Natural killer cell (primary cell): ENCODE results near the gene PKN2. TPM values are rescaled to one million over a fixed set of nuclear protein-coding genes. Genes with fewer than 3 reads are reported as not detected.

Experiments used
- ATAC-seq, 3 donors: fragments of 150-1000 bp in 2 of 3; fragments of 200-7000 bp in 1 of 3; cut with Tn5 transposase; 1 replicate in 1 of 3; 2 replicates in 2 of 3; pipeline ENCODE4 v1.10.0; 2021; ENCODE audit warnings: mild to moderate bottlenecking in 2 of 3, moderate library complexity in 2 of 3
- DNase-seq, 2 donors: peaks; one replicate each; pipeline versions ENCODE4 v3.0.0 to v3.0.0-alpha.2; 2013 to 2021; ENCODE audit warnings: mixed read lengths in 1 of 2
- H3K27ac ChIP-seq: one replicate; pipeline ENCODE4 v1.5.1; 2013; ENCODE audit warnings: mild to moderate bottlenecking, low read length
- H3K27me3 ChIP-seq: one replicate; pipeline ENCODE4 v1.6.1; 2013; ENCODE audit warnings: low read length; ENCODE audit not compliant: control insufficient read depth, insufficient read depth
- H3K36me3 ChIP-seq: one replicate; pipeline ENCODE4 v1.6.1; 2013; ENCODE audit warnings: low read length; ENCODE audit not compliant: control insufficient read depth, insufficient read depth
- H3K4me1 ChIP-seq: one replicate; pipeline ENCODE4 v1.6.1; 2013; ENCODE audit warnings: low read length; ENCODE audit not compliant: control insufficient read depth, insufficient read depth
- H3K4me3 ChIP-seq: one replicate; pipeline ENCODE4 v1.5.1; 2013; ENCODE audit warnings: low read length
- H3K9me3 ChIP-seq: one replicate; pipeline ENCODE4 v1.6.1; 2013; ENCODE audit warnings: low read length; ENCODE audit not compliant: control insufficient read depth, insufficient read depth
- H3K27ac Mint-ChIP-seq, 2 donors: one replicate each; pipeline ENCODE4 v1.8.0; 2022; ENCODE audit warnings: mild to moderate bottlenecking in 2 of 2, mixed read lengths in 2 of 2, moderate library complexity in 1 of 2
- H3K27me3 Mint-ChIP-seq, 2 donors: one replicate each; pipeline ENCODE4 v1.8.0; 2022; ENCODE audit warnings: low read depth in 2 of 2, mixed read lengths in 2 of 2
- H3K36me3 Mint-ChIP-seq: one replicate; pipeline ENCODE4 v1.8.0; 2022; ENCODE audit warnings: mixed read lengths
- H3K4me1 Mint-ChIP-seq, 2 donors: one replicate each; pipeline ENCODE4 v1.8.0; 2022; ENCODE audit warnings: mixed read lengths in 2 of 2
- H3K4me3 Mint-ChIP-seq: one replicate; pipeline ENCODE4 v1.8.0; 2022; ENCODE audit warnings: mild to moderate bottlenecking, moderate library complexity, mixed read lengths
- H3K9me3 Mint-ChIP-seq, 2 donors: one replicate each; pipeline ENCODE4 v1.8.0; 2022; ENCODE audit warnings: mixed read lengths in 2 of 2
- WGBS: methylation state at CpG from one replicate; pipeline ENCODE4 v1.1.7; 2013; ENCODE audit warnings: missing lambda C conversion rate; ENCODE audit not compliant: insufficient coverage; 5-methylcytosine and 5-hydroxymethylcytosine counted together
- intact Hi-C: fragments of 100-400 bp; cut with micrococcal nuclease; formaldehyde crosslinking; loops from one replicate; pipeline ENCODE4 v1.14.2; 2022
- total RNA-seq, 4 donors: library from RNA; stranded (reverse); fragments of 120-200 nt in 1 of 4; gene quantifications; one replicate each; pipeline versions ENCODE4 v1.2.3 to v1.2.4, GENCODE V29; 2013 to 2022
- TF ChIP-seq, protein P1 (sequence below): fragments of 200-600 bp; IDR thresholded peaks from one replicate; pipeline ENCODE4 v1.8.0; 2022; ENCODE audit warnings: antibody characterized with exemption

The PKN2 gene
- total RNA-seq = 10 to 100 TPM; 40.8 to 50.1 (median 47.2) TPM
- 57.6 TPM for total RNA-seq (2013)

DNA sequence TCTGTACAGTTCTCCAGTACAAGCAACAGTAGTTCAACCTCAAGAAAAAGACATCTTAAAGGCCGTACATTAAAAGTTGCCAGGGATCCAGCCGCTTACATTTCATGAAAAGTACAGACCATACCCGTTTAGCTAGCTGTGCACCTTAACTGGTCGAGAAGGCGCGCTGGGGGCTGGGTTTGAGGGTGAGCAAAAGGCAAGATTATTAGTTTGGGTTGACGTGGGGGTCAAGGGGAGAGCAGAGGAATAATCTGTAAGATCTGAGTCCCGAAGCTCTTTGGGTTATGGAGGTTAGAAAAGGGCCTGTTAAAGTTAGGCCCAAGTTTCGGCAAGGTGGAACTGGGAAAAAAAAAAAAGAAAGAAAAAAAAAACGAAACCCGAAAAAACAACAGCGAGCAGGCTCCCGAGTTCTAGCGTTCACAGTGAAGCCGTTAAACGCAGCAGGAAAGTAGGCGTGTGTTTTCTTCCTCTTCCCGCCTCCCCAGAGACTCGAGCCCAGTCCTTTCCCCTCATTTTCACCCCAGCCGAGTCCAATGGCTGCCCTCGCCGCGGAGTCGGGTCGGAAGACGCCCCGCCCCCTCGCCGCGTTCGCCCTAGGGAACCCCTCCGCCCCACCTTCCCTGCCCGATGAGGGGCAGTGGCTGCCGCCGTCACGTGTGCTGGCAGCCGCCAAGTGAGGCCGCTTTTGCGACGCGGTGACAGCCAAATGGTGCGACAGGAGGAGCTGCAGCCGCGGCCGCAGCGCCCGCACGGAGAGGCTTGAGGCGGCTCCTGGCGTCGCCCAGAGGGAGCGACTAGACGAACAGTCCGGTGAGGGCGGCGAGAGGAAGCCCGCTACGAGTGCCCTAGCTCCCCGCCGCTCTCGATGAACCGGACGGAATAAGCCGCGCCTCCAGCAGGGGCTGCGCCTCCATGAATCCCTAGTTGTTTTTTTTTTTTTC is at the start of gene PKN2:
TSS of gene PKN2 (plus strand) at position 733 of the 941 bp plus-strand sequence. CDS start 308 bp downstream, outside the sequence.
- peak within 1 kb of the TSS; percentile 87 for H3K4me3 ChIP-seq
- DNase-seq (peak; percentile 95 to 99), ATAC-seq (peak; percentile 91 to 97 (median 93))
- intact Hi-C loops = loop anchor here (1.0 to 10.0 kb wide), 5 partner anchors 29 to 1979 kb away; partner anchors contain the start of genes GTF2B, HS2ST1, SELENOF and SH3GLB1
- H3K4me1 Mint-ChIP-seq = peaks cover 21 to 35% of the 10 kb centered on the region in 2 donors
- H3K9me3 ChIP-seq = no peaks in the 10 kb centered on the region
- WGBS = under 1% methylated on average over 66 of the region's 66 CpGs
- no peaks in the 10 kb centered on the region for H3K27me3 ChIP-seq
- peaks cover 3% of the 10 kb centered on the region for H3K36me3 ChIP-seq
- H3K27ac Mint-ChIP-seq = peak within 1 kb of the TSS; percentile 94 to 96
- peaks cover 12% of the 10 kb centered on the region for H3K4me1 ChIP-seq
- H3K9me3 Mint-ChIP-seq = no peaks in the 10 kb centered on the region
- peak within 1 kb of the TSS; percentile 98 for H3K4me3 Mint-ChIP-seq
- H3K27me3 Mint-ChIP-seq = no peaks in the 10 kb centered on the region
- H3K27ac ChIP-seq = peak within 1 kb of the TSS; percentile 93
- H3K36me3 Mint-ChIP-seq = no peaks in the 10 kb centered on the region
- TF ChIP-seq, protein P1, sequence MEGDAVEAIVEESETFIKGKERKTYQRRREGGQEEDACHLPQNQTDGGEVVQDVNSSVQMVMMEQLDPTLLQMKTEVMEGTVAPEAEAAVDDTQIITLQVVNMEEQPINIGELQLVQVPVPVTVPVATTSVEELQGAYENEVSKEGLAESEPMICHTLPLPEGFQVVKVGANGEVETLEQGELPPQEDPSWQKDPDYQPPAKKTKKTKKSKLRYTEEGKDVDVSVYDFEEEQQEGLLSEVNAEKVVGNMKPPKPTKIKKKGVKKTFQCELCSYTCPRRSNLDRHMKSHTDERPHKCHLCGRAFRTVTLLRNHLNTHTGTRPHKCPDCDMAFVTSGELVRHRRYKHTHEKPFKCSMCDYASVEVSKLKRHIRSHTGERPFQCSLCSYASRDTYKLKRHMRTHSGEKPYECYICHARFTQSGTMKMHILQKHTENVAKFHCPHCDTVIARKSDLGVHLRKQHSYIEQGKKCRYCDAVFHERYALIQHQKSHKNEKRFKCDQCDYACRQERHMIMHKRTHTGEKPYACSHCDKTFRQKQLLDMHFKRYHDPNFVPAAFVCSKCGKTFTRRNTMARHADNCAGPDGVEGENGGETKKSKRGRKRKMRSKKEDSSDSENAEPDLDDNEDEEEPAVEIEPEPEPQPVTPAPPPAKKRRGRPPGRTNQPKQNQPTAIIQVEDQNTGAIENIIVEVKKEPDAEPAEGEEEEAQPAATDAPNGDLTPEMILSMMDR = no peak

DNA sequence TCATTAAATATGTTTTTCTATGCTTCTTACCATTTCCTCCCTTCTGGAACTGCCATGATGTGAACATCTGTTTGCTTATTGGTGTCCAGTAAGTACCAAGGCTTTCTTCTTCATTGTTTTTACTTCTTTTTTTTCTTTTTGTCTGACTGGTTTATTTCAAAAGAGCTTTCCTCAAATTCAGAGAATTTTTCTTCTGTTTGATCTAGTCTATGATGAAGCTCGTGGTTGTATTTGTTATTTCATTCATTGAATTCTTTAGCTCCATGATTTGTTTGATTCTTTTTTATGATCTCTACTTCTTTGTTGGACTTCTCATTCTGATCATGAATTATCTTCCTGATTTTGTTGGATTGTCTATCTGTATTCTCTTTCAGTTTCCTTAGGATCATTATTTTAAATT is 49.5 kb upstream of the PKN2 start:
- H3K4me3 ChIP-seq = no peak overlapping the region
- H3K9me3 Mint-ChIP-seq = peaks cover 13 to 19% of the 10 kb centered on the region in 2 donors
- H3K9me3 ChIP-seq = peaks cover 12% of the 10 kb centered on the region
- H3K4me3 Mint-ChIP-seq = no peak overlapping the region
- no peak for DNase-seq
- no peaks in the 10 kb centered on the region for H3K27me3 ChIP-seq
- H3K4me1 ChIP-seq = no peaks in the 10 kb centered on the region
- H3K36me3 ChIP-seq = no peaks in the 10 kb centered on the region
- no peaks in the 10 kb centered on the region for H3K4me1 Mint-ChIP-seq
- TF ChIP-seq, protein P1 = no peak
- ATAC-seq = no peak
- no peak overlapping the region for H3K27ac Mint-ChIP-seq
- no CpG with 5 or more reads among the region's 1 CpG for WGBS
- peaks cover 7 to 24% of the 10 kb centered on the region in 2 donors for H3K27me3 Mint-ChIP-seq
- intact Hi-C loops = no loop called here
- H3K27ac ChIP-seq = no peak overlapping the region
- peaks cover 18% of the 10 kb centered on the region for H3K36me3 Mint-ChIP-seq

DNA sequence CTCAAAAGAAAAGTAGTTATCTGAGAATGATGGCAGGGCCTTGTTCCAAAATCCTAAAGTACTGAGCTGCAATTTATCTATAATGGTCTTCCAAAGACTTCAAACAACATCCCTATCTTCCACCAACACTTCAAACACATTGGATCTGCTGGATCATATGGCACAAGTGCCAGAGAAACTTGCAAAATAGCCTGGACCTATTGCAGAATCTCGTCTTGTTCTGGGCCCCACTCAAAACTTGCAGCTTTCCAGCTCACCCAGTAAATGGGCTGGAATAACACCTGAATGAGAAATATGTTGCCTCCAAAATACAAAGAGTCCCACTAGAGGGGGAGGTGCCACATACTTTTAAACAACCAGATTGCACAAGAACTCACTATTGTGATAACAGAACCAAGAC is 44.0 kb upstream of the PKN2 start:
- H3K9me3 Mint-ChIP-seq = peaks cover 5 to 6% of the 10 kb centered on the region in 2 donors
- no peak for ATAC-seq
- intact Hi-C loops = no loop called here

More for the DNA sequence above, 44.0 kb upstream of the PKN2 start:
- WGBS = 72% methylated on average over 1 of the region's 1 CpG
- Histone ChIP-seq H3K4me3 (no peak overlapping the region), H3K36me3 (no peaks in the 10 kb centered on the region), H3K27me3 (no peaks in the 10 kb centered on the region), H3K9me3 (peaks cover 11% of the 10 kb centered on the region), H3K4me1 (no peaks in the 10 kb centered on the region), H3K27ac (no peak overlapping the region)
- Mint-ChIP-seq H3K36me3 (peaks cover 3% of the 10 kb centered on the region), H3K4me1 (no peaks in the 10 kb centered on the region), H3K27ac (no peak overlapping the region), H3K4me3 (no peak overlapping the region), H3K27me3 (peaks cover 12 to 14% of the 10 kb centered on the region in 2 donors)
- no peak for DNase-seq
- TF ChIP-seq, protein P1 = no peak
